T-cell (primary cell): Measurements from ENCODE around the gene PLEKHS1. TPM values are rescaled to one million over a fixed set of nuclear protein-coding genes. Genes with fewer than 3 reads are reported as not detected.
"Not testable (repeated sequence)": the region's sequence is repeated elsewhere in the genome, so short reads cannot be mapped to it uniquely, and the experiment has no call there.

Experiments used
- ATAC-seq, 4 experiments: fragments of 200-7000 bp in 3 of 4; fragments of 150-1000 bp in 1 of 4; cut with Tn5 transposase; replicated peaks in 1 of 4; 1 replicate in 3 of 4; 2 replicates in 1 of 4; pipeline ENCODE4 v1.10.0; 2021; ENCODE audit warnings: moderate library complexity in 3 of 4, mild to moderate bottlenecking in 2 of 4, moderate number of reproducible peaks in 1 of 4
- CTCF ChIA-PET, 2 donors: fragments of 300-600 bp; sonication (Branson Sonifier 250); formaldehyde crosslinking; loops; one replicate each; lab custom pipeline; 2022; ENCODE audit warnings: antibody characterized with exemption in 2 of 2; lab: Charles Lee
- POLR2A ChIA-PET, 2 donors: fragments of 300-600 bp; sonication (Branson Sonifier 250); formaldehyde crosslinking; loops; one replicate each; lab custom pipeline; 2022; ENCODE audit warnings: antibody characterized with exemption in 2 of 2; lab: Charles Lee
- DNase-seq, 35 experiments: peaks; one replicate each; pipeline versions ENCODE4 v3.0.0 to v3.0.0-alpha.2; 2013 to 2023
- H3K27ac ChIP-seq: one replicate; pipeline ENCODE4 v1.5.1; 2013; ENCODE audit warnings: low read length
- H3K27me3 ChIP-seq, 2 experiments: replicated peaks in 1 of 2; 1 replicate in 1 of 2; 2 replicates in 1 of 2; pipeline versions ENCODE4 v1.6.1 to v1.7.0; 2013; ENCODE audit warnings: low read length in 1 of 2, mixed read lengths in 1 of 2; ENCODE audit not compliant: control insufficient read depth in 2 of 2, insufficient read depth in 2 of 2; ENCODE audit errors: extremely low read depth in 1 of 2
- H3K36me3 ChIP-seq, 2 donors: 1 replicate in 1 of 2; 2 replicates in 1 of 2; pipeline versions ENCODE4 v1.6.1 to v1.7.0; 2013; ENCODE audit warnings: low read length in 1 of 2; ENCODE audit not compliant: control insufficient read depth in 2 of 2, insufficient read depth in 1 of 2; ENCODE audit errors: extremely low read depth in 1 of 2
- H3K4me1 ChIP-seq, 2 experiments: 1 replicate in 1 of 2; 2 replicates in 1 of 2; pipeline versions ENCODE4 v1.6.1 to v1.7.0; 2013; ENCODE audit warnings: low read length in 2 of 2, mixed read lengths in 1 of 2; ENCODE audit not compliant: insufficient read depth in 2 of 2, control insufficient read depth in 1 of 2; ENCODE audit errors: extremely low read depth in 1 of 2
- H3K4me3 ChIP-seq, 2 donors: 1 replicate in 1 of 2; 2 replicates in 1 of 2; pipeline versions ENCODE4 v1.5.1 to v1.7.0; 2013; ENCODE audit warnings: mild to moderate bottlenecking in 2 of 2, low read length in 1 of 2, moderate library complexity in 1 of 2; ENCODE audit not compliant: control insufficient read depth in 1 of 2; ENCODE audit errors: extremely low read depth in 1 of 2
- H3K9me3 ChIP-seq: 2 replicates; pipeline ENCODE4 v1.7.0; 2013
- H3K27ac Mint-ChIP-seq, 2 donors: one replicate each; pipeline ENCODE4 v1.8.0; 2020 to 2021; ENCODE audit warnings: mild to moderate bottlenecking in 2 of 2, mixed read lengths in 2 of 2
- H3K27me3 Mint-ChIP-seq, 2 donors: one replicate each; pipeline ENCODE4 v1.8.0; 2021 to 2022; ENCODE audit warnings: mixed read lengths in 2 of 2
- H3K36me3 Mint-ChIP-seq: one replicate; pipeline ENCODE4 v1.8.0; 2021; ENCODE audit warnings: mixed read lengths
- H3K4me1 Mint-ChIP-seq, 3 donors: one replicate each; pipeline ENCODE4 v1.8.0; 2020 to 2022; ENCODE audit warnings: mixed read lengths in 3 of 3, mild to moderate bottlenecking in 1 of 3
- H3K4me3 Mint-ChIP-seq, 3 donors: one replicate each; pipeline ENCODE4 v1.8.0; 2020 to 2022; ENCODE audit warnings: mild to moderate bottlenecking in 3 of 3, mixed read lengths in 3 of 3, moderate library complexity in 3 of 3
- H3K9me3 Mint-ChIP-seq, 3 donors: one replicate each; pipeline ENCODE4 v1.8.0; 2020 to 2022; ENCODE audit warnings: mixed read lengths in 3 of 3
- WGBS: methylation state at CpG from one replicate; pipeline ENCODE4 v1.1.5; 2013; ENCODE audit warnings: missing lambda C conversion rate; ENCODE audit not compliant: insufficient coverage; 5-methylcytosine and 5-hydroxymethylcytosine counted together
- total RNA-seq, 35 experiments: library from RNA in 6 of 35; stranded (reverse) in 6 of 35; fragments of 120-200 nt in 1 of 35; gene quantifications; one replicate each; pipeline versions ENCODE4 v1.2.1 to v1.2.4 and lab custom pipeline; 2013 to 2026

PLEKHS1 gene
- total RNA-seq, 5 donors from 2014 or later (not counting 1 experiment from before 2014, with no cell fraction given), result not detected

DNA sequence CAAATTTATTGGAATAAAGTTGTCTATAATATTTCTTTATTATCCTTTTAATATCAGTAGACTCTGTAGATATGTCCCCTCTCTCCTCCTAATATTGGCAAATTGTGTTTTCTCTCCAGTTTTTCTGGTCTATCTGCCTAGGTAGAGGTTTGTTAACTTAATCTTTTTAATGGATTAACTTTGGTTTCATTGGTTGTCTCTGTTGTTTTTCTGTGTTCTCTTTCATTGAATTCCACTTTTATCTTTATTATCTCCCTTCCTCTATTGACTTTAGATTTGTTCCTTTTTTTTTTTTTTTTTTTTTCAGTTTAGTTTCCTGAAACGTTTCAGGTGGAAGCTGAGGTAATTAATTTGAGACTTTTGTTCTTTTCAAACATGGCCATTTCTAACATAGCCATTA lies 10.6 kb downstream of the PLEKHS1 start:
- Histone ChIP-seq H3K36me3 (no peaks in the 10 kb centered on the region), H3K27ac (no peak overlapping the region), H3K4me3 (no peak overlapping the region), H3K9me3 (no peaks in the 10 kb centered on the region), H3K27me3 (no peaks in the 10 kb centered on the region), H3K4me1 (no peaks in the 10 kb centered on the region)
- Mint-ChIP-seq H3K4me1 (no peaks in the 10 kb centered on the region), H3K27me3 (peaks cover 17 to 24% of the 10 kb centered on the region in 2 donors), H3K27ac (no peak overlapping the region), H3K4me3 (no peak overlapping the region), H3K36me3 (no peaks in the 10 kb centered on the region), H3K9me3 (peaks cover 5 to 9% (median 9%) of the 10 kb centered on the region in 3 donors)
- DNase-seq (no peak), ATAC-seq (no peak)
- WGBS, result no CpG with 5 or more reads among the region's 1 CpG
- POLR2A ChIA-PET, result no interaction called here
- CTCF ChIA-PET, result interaction anchor here in 1 of 2 donors (0.6 kb wide), 1 partner anchor 186 kb away, joined by 4 read pairs; no protein-coding TSS in a partner anchor

DNA sequence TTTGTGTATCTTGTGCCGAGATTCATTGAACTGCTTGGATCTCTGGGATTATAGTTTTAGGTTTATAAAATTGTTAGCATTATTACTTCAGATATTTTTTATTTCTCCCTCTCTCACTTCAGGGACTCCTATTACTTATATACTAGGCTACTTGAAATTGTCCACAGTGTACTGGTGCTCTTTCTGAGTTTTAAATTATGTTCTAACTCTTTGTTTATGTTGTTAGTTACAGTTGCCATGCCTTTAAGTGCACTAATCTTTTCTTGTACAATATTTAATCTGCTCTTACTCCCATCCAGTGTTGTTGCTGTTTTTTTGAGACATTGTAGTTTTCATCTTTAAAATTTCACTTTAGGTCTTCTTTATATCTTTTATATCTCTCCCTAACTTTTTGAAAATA lies 13.1 kb downstream of the PLEKHS1 start:
- H3K4me1 Mint-ChIP-seq, result no peaks in the 10 kb centered on the region
- H3K9me3 ChIP-seq, result no peaks in the 10 kb centered on the region
- no peak overlapping the region for H3K27ac ChIP-seq
- ChIA-PET POLR2A (no interaction called here), CTCF (no interaction called here)
- peaks cover 5 to 9% (median 9%) of the 10 kb centered on the region in 3 donors for H3K9me3 Mint-ChIP-seq
- H3K36me3 ChIP-seq, result no peaks in the 10 kb centered on the region
- no peak overlapping the region for H3K4me3 Mint-ChIP-seq
- no peak for DNase-seq
- H3K4me3 ChIP-seq, result no peak overlapping the region
- no peak overlapping the region for H3K27ac Mint-ChIP-seq
- no peaks in the 10 kb centered on the region for H3K36me3 Mint-ChIP-seq
- H3K4me1 ChIP-seq, result no peaks in the 10 kb centered on the region
- WGBS, result no CpG with 5 or more reads among the region's 1 CpG
- H3K27me3 Mint-ChIP-seq, result peaks cover 32 to 34% of the 10 kb centered on the region in 2 donors
- peaks cover 0 to 2% of the 10 kb centered on the region in 2 experiments for H3K27me3 ChIP-seq
- no peak for ATAC-seq

DNA sequence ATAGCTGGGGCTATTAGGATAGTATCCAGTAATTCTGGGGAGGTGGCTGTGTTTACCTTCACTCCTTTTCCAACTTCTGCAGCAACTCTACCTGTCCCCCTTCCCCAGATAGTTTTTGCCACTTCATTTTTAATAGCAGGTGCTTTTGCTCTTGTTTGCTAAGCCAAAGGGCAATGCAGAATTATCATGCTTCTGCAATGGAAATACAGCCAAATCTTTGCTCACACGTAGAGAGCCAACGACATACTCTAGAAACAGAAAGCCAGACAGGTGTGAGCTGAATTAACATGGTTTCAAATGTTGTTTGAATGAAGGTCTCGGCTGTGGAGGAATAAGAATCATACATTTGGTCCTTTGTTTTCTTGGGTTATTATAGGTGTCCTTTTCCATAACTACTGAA lies 14.4 kb downstream of the PLEKHS1 start:
- peaks cover 0 to 4% of the 10 kb centered on the region in 2 experiments for H3K27me3 ChIP-seq
- H3K36me3 ChIP-seq, result no peaks in the 10 kb centered on the region
- H3K4me1 Mint-ChIP-seq, result no peaks in the 10 kb centered on the region
- DNase-seq (no peak), ATAC-seq (no peak)
- peaks cover 5 to 9% (median 9%) of the 10 kb centered on the region in 3 donors for H3K9me3 Mint-ChIP-seq
- no peak overlapping the region for H3K27ac Mint-ChIP-seq
- peaks cover 41 to 43% of the 10 kb centered on the region in 2 donors for H3K27me3 Mint-ChIP-seq
- 100% methylated on average over 2 of the region's 3 CpGs for WGBS
- H3K27ac ChIP-seq, result no peak overlapping the region
- ChIA-PET CTCF (no interaction called here), POLR2A (no interaction called here)
- no peak overlapping the region for H3K4me3 Mint-ChIP-seq
- H3K4me1 ChIP-seq, result no peaks in the 10 kb centered on the region
- H3K4me3 ChIP-seq, result no peak overlapping the region
- H3K36me3 Mint-ChIP-seq, result no peaks in the 10 kb centered on the region
- no peaks in the 10 kb centered on the region for H3K9me3 ChIP-seq

DNA sequence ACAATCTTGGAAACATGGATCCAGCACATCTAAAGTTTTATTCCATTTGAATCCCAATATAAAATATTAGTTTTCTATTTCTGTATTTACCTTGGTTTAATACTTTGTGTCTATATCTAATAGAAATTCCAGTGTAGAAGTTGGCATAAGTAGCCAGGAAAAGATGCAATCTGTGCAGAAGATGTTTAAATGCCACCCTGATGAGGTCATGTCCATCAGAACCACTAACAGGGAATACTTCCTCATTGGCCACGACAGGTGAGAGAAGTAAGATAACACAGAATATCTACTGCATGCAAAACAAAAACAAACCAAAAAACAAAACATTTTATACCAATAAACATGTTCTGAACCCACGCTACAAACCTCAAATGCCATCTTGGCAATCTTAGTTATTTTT lies 15.7 kb downstream of the PLEKHS1 start:
- no peak for DNase-seq
- H3K4me3 ChIP-seq, result no peak overlapping the region
- Mint-ChIP-seq H3K27me3 (peaks cover 41 to 51% of the 10 kb centered on the region in 2 donors), H3K36me3 (no peaks in the 10 kb centered on the region), H3K4me1 (no peaks in the 10 kb centered on the region), H3K9me3 (peaks cover 5 to 9% (median 9%) of the 10 kb centered on the region in 3 donors), H3K4me3 (no peak overlapping the region), H3K27ac (no peak overlapping the region)
- ChIA-PET POLR2A (no interaction called here), CTCF (no interaction called here)
- WGBS, result no CpG with 5 or more reads among the region's 2 CpGs
- no peaks in the 10 kb centered on the region for H3K9me3 ChIP-seq
- H3K27me3 ChIP-seq, result peaks cover 0 to 4% of the 10 kb centered on the region in 2 experiments
- no peaks in the 10 kb centered on the region for H3K4me1 ChIP-seq
- H3K27ac ChIP-seq, result no peak overlapping the region
- no peak for ATAC-seq
- no peaks in the 10 kb centered on the region for H3K36me3 ChIP-seq

- H3K27me3 ChIP-seq, result peaks cover 0 to 4% of the 10 kb centered on the region in 2 experiments
- no peaks in the 10 kb centered on the region for H3K4me1 ChIP-seq
- H3K27me3 Mint-ChIP-seq, result peaks cover 29 to 43% of the 10 kb centered on the region in 2 donors
- H3K27ac Mint-ChIP-seq, result no peak overlapping the region
- no CpG with 5 or more reads among the region's 4 CpGs for WGBS
- no peaks in the 10 kb centered on the region for H3K9me3 ChIP-seq
- H3K4me3 Mint-ChIP-seq, result no peak overlapping the region
- H3K9me3 Mint-ChIP-seq, result no peaks in the 10 kb centered on the region
- no peak for ATAC-seq
- no peak overlapping the region for H3K27ac ChIP-seq
- CTCF ChIA-PET, result interaction anchor here in 1 of 2 donors (0.5 kb wide), 1 partner anchor 659 kb away, joined by 3 read pairs; no protein-coding TSS in a partner anchor
- DNase-seq, result no peak
- H3K4me1 Mint-ChIP-seq, result no peaks in the 10 kb centered on the region
- H3K36me3 ChIP-seq, result no peaks in the 10 kb centered on the region
- H3K4me3 ChIP-seq, result no peak overlapping the region
- POLR2A ChIA-PET, result no interaction called here
- H3K36me3 Mint-ChIP-seq, result no peaks in the 10 kb centered on the region
These were observed 18.9 kb downstream of the PLEKHS1 start for GRCh38 chr10:113770346-113770745.

DNA sequence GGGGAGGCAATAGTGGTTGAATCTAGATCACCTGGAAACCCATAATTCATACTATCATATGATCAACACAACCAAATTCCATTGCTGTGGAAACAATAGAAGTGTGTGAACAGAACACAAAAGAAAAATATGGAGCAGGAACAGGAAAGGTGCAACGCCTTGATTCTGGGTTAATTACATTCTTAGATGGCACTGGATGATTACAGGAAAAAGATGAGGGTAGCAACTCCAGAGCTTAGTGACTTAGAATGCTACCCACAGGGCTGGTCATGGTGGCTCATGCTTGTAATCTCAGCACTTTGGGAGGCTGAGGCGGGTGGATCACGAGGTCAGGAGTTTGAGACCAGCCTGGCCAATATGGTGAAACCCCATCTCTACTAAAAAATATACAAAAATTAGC lies 19.6 kb downstream of the PLEKHS1 start:
- CTCF ChIA-PET, H3K9me3 ChIP-seq, H3K4me1 ChIP-seq, H3K4me3 Mint-ChIP-seq, H3K4me1 Mint-ChIP-seq, H3K27ac ChIP-seq, H3K4me3 ChIP-seq, H3K27ac Mint-ChIP-seq, H3K27me3 ChIP-seq, H3K9me3 Mint-ChIP-seq, DNase-seq, H3K36me3 Mint-ChIP-seq, H3K36me3 ChIP-seq, POLR2A ChIA-PET, ATAC-seq: not testable (repeated sequence)
- peaks cover 25 to 39% of the 10 kb centered on the region in 2 donors for H3K27me3 Mint-ChIP-seq
- 50% methylated on average over 1 of the region's 3 CpGs for WGBS
